GM20431 (cell line): ENCODE results near the gene GRAMD1A.
"Not testable (repeated sequence)": the region's sequence is repeated elsewhere in the genome, so short reads cannot be mapped to it uniquely, and the experiment has no call there.

Experiments
- in situ Hi-C: fragments of 300-500 bp; cut with MseI, MboI; formaldehyde crosslinking; loops from one replicate; pipeline ENCODE4 v1.15.0; 2020; ENCODE audit warnings: low sequenced_read_pairs; ENCODE audit not compliant: unreplicated experiment

GRAMD1A gene

DNA sequence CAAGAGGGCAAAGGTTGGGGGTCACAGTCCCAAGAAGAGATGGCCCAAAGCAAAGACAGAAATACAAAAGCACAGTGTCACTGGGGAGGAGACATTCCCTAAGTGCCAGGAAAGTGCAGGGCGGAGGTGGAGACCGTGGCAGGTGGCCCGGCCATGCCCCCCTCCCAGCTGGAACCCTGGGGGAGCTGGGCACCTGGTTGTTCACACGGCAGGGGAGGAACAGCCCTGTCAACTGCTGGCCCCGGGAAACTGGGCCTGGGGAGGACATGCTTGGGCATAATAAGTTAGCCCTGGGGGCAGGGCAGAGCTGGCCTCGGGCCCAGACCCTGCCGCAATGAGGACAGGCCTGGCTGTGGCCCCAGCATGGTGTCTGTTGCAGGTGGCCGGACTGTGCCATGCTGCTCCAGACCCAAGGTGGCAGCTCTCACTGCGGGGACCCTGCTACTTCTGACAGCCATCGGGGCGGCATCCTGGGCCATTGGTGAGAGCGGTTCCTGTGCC lies 48.8 kb downstream of the GRAMD1A start:
- in situ Hi-C loops, result no loop called here

DNA sequence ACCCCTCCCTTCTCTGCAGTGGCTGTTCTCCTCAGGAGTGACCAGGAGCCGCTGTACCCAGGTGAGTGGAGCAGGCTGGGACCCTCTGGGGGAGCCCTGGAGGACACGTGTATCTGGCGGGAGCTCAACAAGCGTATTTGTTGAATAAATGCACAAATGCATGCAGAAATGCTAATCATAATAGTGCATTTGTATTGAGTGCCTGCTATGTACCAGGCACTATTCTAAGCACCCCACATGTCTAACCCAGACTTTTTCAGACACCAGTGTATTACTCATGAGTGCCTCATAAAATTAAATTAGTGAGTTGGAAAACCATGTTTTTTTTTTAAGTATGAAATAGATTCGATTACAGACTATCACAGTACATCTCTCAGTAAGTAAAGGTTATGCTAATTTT lies 49.3 kb downstream of the GRAMD1A start:
- in situ Hi-C loops, result no loop called here

DNA sequence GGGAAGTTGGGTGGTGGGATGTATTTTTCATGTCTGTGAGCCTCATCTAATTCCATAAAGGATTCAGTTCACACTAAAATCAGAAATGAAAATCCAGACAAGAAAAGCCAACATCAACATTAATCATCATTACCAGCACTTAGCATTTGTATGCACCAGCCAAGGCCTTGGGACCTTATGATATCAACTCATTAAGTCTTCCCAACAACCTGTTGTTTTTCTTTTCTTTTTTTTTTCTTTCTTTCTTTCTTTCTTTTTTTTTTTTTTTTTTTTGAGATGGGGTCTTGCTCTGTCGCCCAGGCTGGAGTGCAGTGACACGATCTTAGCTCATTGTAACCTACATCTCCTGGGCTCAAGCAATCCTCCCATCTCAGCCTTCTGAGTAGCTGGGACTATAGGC lies 50.5 kb downstream of the GRAMD1A start:
- in situ Hi-C loops, result not testable (repeated sequence)

DNA sequence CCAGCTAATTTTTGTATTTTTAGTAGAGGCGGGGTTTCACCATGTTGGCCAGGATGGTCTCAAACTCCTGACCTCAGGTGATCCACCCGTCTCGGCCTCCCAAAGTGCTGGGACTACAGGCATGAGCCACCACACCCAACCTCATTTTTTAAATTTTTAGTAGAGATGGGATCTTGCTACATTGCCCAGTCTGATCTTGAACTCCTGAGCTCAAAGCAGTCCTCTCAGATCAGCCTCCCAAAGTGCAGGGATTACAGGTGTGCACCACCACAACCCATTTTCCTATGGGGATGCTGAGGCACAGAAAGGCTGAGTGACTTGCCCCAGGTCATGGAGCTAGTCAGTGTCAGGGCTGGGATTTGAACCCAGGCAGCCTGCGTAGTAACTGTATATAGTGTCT lies 51.1 kb downstream of the GRAMD1A start:
- in situ Hi-C loops, result not testable (repeated sequence)

DNA sequence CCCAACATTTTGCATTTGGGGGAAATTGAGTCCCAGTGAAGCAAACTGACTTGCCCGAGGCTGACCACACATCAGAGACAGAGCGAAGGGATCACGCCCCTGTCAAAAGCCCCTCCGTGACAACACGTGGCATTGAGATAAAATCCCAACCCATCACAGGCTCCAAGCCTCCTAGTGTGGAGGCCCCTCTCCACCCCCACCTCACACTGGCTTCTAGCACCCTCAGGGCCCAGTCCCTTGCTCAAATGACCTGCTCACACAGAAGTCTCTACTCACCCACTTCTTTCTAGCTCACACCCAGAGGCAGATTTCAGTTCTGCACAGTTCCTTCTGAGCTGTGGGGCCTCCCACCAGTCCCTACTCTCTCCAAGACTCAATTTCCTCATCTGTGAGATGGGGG lies 51.7 kb downstream of the GRAMD1A start:
- in situ Hi-C loops, result no loop called here

DNA sequence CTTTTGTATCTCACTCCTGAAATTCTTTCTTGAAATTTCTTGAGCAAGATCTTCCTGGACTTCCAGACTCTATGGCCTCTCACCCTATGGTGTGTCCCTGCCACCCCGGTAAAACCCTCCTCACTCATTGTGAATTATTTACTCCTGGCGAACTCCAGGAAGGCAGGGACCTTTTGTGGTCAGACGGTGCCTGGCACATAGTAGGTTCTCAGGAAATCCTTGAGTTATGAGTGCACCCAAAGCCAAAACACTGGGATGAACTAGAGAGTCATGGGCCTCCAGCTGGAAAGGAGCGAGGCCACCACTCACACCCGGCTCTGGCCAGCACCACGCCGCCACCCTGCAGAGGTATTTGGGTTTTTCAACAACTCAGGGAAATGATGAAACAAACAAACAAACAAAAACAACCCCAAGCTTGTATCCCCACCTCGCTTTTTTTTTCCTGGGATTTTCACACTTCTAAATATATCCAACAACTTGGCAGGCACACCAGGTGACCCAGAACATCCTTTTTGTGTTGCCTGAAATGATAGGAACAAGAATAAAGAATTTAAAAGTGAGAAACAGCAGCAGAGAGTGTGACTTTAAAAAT lies 52.6 kb downstream of the GRAMD1A start:
- in situ Hi-C loops, result no loop called here

DNA sequence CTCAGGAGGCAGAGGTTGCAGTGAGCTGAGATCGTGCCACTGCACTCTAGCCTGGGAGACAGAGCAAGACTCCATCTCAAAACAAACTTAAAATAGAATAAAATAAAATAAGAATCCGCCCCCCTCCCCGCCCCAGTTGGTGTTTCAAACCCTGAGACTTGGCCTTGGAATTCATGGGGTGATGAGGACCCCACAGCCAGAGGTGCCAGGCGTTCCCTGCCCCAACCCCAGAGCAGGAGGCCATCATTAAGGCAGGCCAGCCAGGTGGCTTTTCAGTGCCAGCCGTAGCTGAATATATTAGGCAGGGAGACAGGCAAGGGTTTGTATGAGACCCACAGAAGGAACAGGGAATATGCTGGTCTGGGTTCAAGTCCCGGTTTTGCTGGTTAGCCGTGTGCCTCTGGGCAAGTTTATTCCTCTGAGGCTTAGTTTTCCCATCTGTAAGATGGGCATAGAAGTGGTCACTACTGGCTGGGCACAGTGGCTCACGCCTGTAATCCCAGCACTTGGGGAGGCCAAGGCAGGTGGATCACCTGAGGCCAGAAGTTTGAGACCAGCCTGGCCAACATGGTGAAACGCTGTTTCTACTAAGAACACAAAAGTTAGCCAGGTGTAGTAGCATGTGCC lies 53.7 kb downstream of the GRAMD1A start:
- in situ Hi-C loops, result no loop called here

DNA sequence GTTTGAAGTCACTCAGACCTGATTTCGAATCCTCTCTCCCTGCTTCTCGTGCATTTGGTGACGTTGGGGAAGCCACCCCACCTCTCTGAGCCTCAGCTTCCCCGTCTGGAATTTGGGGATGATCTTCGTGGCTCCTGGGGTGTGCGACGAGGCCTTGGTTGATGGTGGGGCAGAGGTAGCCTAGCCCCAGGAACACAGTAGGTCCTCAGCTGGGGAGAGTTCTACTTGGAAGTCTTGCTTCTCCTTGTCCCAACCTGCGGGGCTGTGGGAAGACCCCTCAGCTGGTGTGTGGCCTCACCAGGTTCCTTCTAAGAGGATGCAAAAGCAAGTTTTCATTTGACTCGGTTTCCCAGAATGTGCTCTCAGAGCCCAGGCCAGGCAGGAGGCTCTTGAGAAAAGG lies 54.5 kb downstream of the GRAMD1A start:
- in situ Hi-C loops, result no loop called here

DNA sequence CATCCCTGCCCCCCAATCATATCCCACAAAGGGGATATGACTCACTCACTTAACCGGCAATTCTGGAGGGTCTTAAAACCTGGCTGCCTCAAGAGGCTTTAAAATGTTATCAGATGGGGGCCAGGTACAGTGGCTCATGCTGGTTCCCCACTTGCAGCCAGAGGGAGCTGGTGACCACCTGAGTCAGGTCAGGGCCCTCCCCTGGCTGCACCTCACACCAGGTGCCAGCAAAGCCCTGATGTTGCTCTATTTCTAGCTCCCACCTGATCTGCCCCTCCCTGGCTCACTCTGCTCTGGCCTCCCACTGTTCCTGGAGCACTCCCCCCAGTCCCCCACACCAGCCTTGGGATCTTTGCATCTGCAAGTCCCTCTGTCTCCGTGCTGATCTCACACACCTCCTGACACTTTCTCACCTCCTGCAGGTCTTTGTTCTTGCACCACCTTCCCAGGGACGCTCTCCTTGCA lies 55.6 kb downstream of the GRAMD1A start:
- in situ Hi-C loops, result no loop called here

DNA sequence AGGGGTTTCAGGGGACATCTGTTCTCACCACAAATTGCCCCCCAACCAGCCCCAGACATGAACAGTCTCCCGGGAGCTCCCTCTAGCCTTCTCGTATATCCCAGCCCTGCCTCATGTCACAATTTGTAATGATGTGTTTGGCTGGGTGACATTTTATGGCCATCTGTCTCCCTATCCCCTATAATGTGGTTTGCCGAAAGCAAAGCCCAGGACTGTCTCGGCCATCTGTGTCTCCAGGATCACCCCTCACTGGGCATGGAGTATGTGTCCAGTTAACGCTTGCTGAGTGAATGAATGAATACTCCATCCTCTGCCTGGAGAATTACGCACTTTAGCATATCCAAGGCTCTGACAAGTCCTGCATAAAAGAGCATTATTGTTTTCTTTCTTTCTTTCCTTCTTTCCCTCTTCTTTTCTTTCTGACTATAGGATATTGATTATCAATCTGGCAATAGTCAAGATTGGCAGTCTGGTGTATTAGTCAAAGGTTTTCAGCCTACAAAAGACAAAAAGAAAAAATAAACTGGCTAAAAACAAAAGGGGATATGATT lies 56.5 kb downstream of the GRAMD1A start:
- in situ Hi-C loops, result no loop called here

DNA sequence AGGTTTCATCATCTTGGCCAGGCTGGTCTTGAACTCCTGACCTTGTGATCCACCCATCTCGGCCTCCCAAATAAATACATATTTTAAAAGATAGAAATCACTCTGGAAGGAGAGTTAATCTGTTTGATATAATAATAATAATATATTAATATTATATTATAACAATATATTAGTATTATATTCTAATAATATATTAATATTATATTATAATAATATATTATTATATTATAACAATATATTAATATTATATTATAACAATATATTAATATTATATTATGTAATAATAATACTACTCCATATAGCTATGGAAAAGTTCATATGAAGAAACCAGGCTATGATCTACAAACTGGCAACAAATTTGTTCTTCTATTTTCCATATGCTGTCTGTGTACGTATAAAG lies 58.2 kb downstream of the GRAMD1A start:
- in situ Hi-C loops, result no loop called here

DNA sequence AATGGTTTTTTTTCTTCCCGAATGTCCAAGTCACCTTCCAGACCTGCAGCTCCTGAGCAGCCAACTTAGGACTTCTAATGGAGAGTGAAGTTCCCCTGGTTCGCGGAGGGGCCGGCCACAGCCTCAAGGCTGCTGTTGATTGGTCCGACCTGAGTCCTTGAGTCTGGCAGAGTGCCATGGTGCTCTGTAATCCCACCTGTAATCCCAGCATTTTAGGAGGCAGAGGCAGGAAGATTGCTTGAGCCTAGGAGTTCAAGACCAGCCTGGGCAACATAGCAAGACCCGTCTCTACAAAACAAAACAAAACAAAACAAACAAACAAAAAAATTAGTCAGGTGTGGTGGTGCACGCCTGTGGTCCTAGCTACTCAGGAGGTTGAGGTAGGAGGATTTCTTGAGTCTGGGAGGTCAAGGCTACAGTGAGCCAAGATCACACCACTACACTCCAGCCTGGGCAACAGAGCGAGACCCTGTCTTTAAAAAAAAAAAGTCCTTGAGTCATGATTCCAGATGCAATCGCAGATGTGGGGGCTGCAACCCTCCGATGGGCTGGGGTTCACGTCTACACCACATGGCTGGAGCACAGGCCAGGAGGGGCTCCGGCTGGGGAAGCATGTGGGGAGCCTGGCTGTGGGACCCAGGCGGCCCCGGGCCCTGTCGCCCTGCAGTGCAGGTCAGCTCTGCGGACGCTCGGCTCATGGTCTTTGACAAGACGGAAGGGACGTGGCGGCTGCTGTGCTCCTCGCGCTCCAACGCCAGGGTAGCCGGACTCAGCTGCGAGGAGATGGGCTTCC lies 59.1 kb downstream of the GRAMD1A start:
- in situ Hi-C loops, result no loop called here

DNA sequence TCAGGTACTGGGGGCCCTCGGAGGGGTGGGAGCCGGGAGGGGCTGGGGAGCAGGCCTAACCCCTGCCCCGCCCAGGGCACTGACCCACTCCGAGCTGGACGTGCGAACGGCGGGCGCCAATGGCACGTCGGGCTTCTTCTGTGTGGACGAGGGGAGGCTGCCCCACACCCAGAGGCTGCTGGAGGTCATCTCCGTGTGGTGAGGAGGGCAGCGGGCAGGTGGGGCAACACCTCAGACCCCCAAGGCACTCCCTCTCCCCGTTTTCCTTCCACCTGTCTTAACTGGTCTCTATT lies 59.6 kb downstream of the GRAMD1A start:
- in situ Hi-C loops, result no loop called here

DNA sequence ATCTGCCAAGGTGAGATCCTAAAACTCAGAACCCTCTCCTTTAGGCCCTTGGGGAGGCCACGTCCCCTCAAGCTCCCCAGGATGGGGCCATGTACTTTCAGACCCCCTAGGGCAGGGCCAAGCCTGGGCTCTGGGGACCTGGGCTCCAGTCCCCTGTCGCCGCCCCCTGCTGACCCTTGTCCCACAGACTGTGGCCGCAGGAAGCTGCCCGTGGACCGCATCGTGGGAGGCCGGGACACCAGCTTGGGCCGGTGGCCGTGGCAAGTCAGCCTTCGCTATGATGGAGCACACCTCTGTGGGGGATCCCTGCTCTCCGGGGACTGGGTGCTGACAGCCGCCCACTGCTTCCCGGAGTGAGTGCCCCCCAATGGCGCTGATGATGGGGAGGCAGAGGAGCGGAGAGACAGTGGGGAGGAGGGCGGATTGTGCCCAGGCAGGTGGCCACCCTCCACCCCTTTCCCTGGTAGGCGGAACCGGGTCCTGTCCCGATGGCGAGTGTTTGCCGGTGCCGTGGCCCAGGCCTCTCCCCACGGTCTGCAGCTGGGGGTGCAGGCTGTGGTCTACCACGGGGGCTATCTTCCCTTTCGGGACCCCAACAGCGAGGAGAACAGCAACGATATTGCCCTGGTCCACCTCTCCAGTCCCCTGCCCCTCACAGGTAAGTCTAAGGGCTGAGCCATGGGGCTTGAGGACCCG lies 60.2 kb downstream of the GRAMD1A start:
- in situ Hi-C loops, result no loop called here

DNA sequence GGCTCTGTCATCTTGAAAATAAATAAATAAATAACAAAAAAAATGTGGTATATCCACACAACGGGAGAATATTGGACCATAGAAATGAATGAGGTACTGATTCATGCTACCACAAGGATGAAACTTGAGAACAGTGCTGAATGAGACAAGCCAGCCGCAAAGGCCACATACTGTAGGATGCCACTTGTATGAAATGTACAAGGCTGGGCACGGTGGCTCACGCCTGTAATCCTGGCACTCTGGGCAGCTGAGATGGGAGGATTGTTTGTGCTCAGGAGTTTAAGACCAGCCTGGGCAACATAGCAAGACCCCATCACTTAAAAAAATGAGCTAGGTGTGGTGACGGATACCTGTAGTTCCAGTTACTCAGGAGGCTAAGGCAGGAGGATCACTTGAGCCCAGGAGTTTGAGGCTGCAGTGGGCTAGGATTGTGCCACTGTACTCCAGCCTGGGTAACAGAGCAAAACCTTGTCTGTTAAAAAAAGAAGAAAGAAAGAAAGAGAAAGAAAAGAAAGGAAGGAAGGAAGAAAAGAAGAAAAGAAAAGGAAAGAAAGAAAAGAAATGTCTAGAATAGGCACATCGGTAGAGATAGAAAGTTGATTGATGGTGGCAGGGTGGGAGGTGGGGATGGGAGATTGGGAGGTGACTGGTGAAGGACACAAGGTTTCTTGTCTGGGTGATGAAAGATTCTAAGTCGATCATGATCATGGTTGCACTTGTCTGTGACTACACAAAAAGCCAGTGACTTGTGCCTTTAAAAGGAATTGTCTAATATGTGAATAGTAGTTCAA lies 61.7 kb downstream of the GRAMD1A start:
- in situ Hi-C loops, result no loop called here

DNA sequence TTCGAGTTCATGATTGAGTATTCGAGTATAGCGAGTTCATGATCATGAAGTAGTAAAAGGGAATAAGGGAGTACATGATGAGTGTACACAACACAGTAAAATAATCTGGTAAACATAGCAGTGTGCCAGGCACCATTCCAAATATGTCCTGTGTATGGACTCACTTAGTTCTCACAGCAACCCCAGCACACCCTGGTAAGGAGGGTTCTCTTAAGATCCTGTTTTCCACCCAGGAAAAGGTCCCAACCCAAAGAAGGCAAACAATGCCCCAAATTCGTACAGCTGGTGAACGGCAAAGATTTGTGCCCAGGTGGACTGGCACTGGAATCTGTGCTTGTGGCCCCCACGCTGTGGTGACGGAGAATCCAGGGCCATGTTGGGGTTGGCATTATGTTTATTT lies 62.8 kb downstream of the GRAMD1A start:
- in situ Hi-C loops, result no loop called here

DNA sequence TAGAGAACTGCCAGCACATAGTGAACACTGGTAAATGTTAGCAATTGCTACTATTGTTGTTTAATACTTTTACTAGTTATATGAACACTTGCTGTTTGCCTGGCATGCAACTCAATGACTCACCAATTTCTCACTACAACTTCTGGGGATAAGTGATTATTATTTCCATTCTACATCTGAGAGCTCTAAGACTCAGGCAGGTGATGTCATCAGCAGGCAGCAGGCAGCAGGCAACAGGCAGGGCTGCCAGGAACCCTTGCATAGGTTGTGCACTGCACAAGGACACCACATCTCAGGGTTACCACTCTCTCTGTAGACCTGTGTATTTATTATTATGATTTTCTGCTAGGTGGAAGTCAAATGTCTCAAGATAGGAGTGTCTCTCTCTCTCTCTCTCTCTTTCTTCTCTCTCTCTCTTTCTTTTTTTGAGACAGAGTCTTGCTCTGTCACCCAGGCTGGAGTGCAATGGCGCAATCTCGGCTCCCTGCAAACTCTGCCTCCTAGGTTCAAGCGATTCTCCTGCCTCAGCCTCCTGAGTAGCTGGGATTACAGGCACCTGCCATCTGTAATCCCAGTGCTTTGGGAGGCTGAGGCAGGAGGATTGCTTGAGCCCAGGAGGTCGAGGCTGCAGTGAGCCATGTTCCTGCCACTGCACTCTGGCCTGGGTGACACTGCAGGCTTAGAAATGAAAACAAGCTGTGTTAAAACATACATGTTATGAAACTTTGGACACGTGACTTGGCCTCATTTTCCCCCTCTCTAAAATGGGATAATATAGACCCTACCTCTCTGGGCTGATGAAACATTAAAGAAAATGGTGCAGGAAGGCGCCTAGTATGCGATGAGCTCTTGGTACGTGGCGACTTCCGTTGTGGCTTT lies 64.1 kb downstream of the GRAMD1A start:
- in situ Hi-C loops, result no loop called here

DNA sequence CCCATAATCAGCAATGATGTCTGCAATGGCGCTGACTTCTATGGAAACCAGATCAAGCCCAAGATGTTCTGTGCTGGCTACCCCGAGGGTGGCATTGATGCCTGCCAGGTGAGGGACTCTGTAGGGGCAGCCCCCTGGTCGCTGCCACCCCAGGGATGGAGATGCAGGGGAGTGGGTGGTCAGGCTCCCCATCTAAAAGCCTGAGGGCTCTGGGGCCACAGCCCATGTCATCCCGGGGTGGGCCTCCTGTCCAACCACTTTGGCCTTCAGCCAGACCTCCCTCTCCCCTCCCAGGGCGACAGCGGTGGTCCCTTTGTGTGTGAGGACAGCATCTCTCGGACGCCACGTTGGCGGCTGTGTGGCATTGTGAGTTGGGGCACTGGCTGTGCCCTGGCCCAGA lies 65.5 kb downstream of the GRAMD1A start:
- in situ Hi-C loops, result no loop called here

DNA sequence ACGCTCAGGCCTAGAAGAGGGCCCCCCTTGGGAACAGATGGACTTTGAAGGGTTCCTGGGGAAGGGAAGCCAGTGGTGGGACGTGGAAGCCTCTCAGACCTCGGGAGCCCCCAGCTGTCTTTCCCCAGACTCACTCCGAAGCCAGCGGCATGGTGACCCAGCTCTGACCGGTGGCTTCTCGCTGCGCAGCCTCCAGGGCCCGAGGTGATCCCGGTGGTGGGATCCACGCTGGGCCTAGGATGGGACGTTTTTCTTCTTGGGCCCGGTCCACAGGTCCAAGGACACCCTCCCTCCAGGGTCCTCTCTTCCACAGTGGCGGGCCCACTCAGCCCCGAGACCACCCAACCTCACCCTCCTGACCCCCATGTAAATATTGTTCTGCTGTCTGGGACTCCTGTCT lies 66.0 kb downstream of the GRAMD1A start:
- in situ Hi-C loops, result no loop called here
